Panc1 (cell line): ENCODE results near the gene STAT3. TPM values are rescaled to one million over a fixed set of nuclear protein-coding genes. Genes with fewer than 3 reads are reported as not detected.

Experiments
- ATAC-seq: fragments of 200-7000 bp; cut with Tn5 transposase; 2 replicates; pipeline ENCODE4 v1.9.1; 2020; ENCODE audit warnings: mild to moderate bottlenecking, moderate library complexity
- BruUV-seq: library from RNA; stranded (reverse); fragments of 400-500 nt; replicated peaks from 2 replicates; lab custom pipeline; 2021; lab: Mats Ljungman, UMichigan
- CTCF ChIA-PET: fragments of 300-600 bp; sonication (Branson Sonifier 250); formaldehyde crosslinking; loops from one replicate; lab custom pipeline; 2022; ENCODE audit warnings: antibody characterized with exemption; lab: Charles Lee
- POLR2A ChIA-PET: fragments of 300-600 bp; sonication (Branson Sonifier 250); formaldehyde crosslinking; loops from one replicate; lab custom pipeline; 2022; ENCODE audit warnings: antibody characterized with exemption; lab: Charles Lee
- DNase-seq: peaks from one replicate; pipeline ENCODE4 v3.0.0-alpha.2; 2010; ENCODE audit warnings: low read depth, low spot score
- H3K27ac ChIP-seq: 2 replicates; pipeline ENCODE4 v1.5.1; 2011; ENCODE audit warnings: mild to moderate bottlenecking, low read length, inconsistent platforms
- H3K27me3 ChIP-seq: fragments of 200-500 bp; sonication (Bioruptor generic); 2 replicates; pipeline ENCODE4 v1.6.0; 2014; ENCODE audit warnings: low read length, inconsistent platforms; ENCODE audit not compliant: control insufficient read depth, insufficient read depth
- H3K36me3 ChIP-seq: fragments of 200-500 bp; sonication (Bioruptor generic); 2 replicates; pipeline ENCODE4 v1.5.1; 2014; ENCODE audit warnings: inconsistent platforms, mild to moderate bottlenecking, low read length, moderate library complexity; ENCODE audit not compliant: control insufficient read depth, insufficient read depth
- H3K4me1 ChIP-seq: 2 replicates; pipeline ENCODE4 v1.5.1; 2011; ENCODE audit warnings: inconsistent platforms, mild to moderate bottlenecking, low read length, moderate library complexity; ENCODE audit not compliant: control insufficient read depth, insufficient read depth
- H3K4me3 ChIP-seq, 2 experiments: 2 replicates each; pipeline ENCODE4 v1.5.1; 2011 to 2012; ENCODE audit warnings: low read depth in 2 of 2, low read length in 2 of 2, mild to moderate bottlenecking in 2 of 2, inconsistent platforms in 1 of 2, moderate library complexity in 1 of 2
- H3K9me3 ChIP-seq: fragments of 200-500 bp; sonication (Bioruptor generic); 2 replicates; pipeline ENCODE4 v1.5.1; 2014; ENCODE audit warnings: low read depth, mild to moderate bottlenecking, inconsistent platforms, low read length, moderate library complexity; ENCODE audit not compliant: control insufficient read depth, insufficient read depth
- CTCF ChIP-seq: fragments of 450-650 bp; IDR thresholded peaks from 2 replicates; pipeline ENCODE4 v1.5.1; 2017; ENCODE audit warnings: mild to moderate bottlenecking
- POLR2AphosphoS5 ChIP-seq: IDR thresholded peaks from 2 replicates; pipeline ENCODE4 v1.6.1; 2012; ENCODE audit warnings: mild to moderate bottlenecking, low read depth, low read length, moderate library complexity
- REST ChIP-seq, 2 experiments: IDR thresholded peaks; 2 replicates each; pipeline ENCODE4 v1.6.1; 2011 to 2012; ENCODE audit warnings: low read depth in 2 of 2, control low read depth in 1 of 2, low read length in 1 of 2, mild to moderate bottlenecking in 1 of 2, moderate library complexity in 1 of 2; ENCODE audit not compliant: insufficient read depth in 1 of 2
- TCF7L2 ChIP-seq: IDR thresholded peaks from 2 replicates; pipeline ENCODE4 v1.6.1; 2011; ENCODE audit warnings: mild to moderate bottlenecking, low read depth, low read length, inconsistent platforms
- in situ Hi-C: cut with HindIII; loops from 2 replicates; pipeline ENCODE4 v1.10.0; 2016; ENCODE audit warnings: low sequenced_read_pairs, low pct_unique_long_range_greater_than_20kb
- intact Hi-C: fragments of 100-400 bp; cut with micrococcal nuclease; formaldehyde crosslinking; loops from one replicate; pipeline ENCODE4 v1.10.0; 2022; ENCODE audit not compliant: unreplicated experiment
- total RNA-seq: library from RNA; stranded (reverse); gene quantifications from one replicate; pipeline ENCODE4 v1.2.1, GENCODE V29; 2021; ENCODE audit not compliant: unreplicated experiment

STAT3 gene
- total RNA-seq, 1 experiment from 2014 or later, result 287 TPM

- POLR2A ChIA-PET, result interaction anchor here (0.7 kb wide), 1 partner anchor 144 kb away, joined by 4 read pairs; no protein-coding TSS in a partner anchor
- intact Hi-C loops (loop anchor here (10.0 kb wide), 1 partner anchor 60 kb away; the partner anchor contains the start of gene STAT3), in situ Hi-C loops (no loop called here)
- TF ChIP-seq CTCF, result no peak
- peak; percentile 67; the same call in 1 of the 2 replicates for TF ChIP-seq POLR2AphosphoS5
- BruUV-seq, result no TSS peak
- Histone ChIP-seq H3K36me3 (peaks cover 10% of the 10 kb centered on the region; the same call in 1 of the 2 replicates), H3K27ac (peak overlapping the region; percentile 98), H3K4me3 (no peak overlapping the region), H3K9me3 (no peaks in the 10 kb centered on the region), H3K27me3 (no peaks in the 10 kb centered on the region), H3K4me1 (peaks cover 62% of the 10 kb centered on the region)
- ATAC-seq (peak; percentile 32; the same call in 1 of the 2 replicates), DNase-seq (peak; percentile 81)
- CTCF ChIA-PET, result interaction anchor here (0.7 kb wide), 1 partner anchor 195 kb away, joined by 3 read pairs; no protein-coding TSS in a partner anchor
These were observed 63.2 kb downstream of the STAT3 start for GRCh38 chr17:42325026-42325425.

GRCh38 chr17:42323268-42323773 lies 64.9 kb downstream of the STAT3 start:
- Histone ChIP-seq H3K27ac (peak overlapping the region; percentile 98), H3K4me3 (no peak overlapping the region), H3K27me3 (no peaks in the 10 kb centered on the region), H3K9me3 (no peaks in the 10 kb centered on the region), H3K4me1 (peaks cover 48% of the 10 kb centered on the region), H3K36me3 (peaks cover 10% of the 10 kb centered on the region; the same call in 1 of the 2 replicates)
- CTCF ChIA-PET, result no interaction called here
- no peak for TF ChIP-seq TCF7L2
- TF ChIP-seq CTCF, result no peak
- no peak for TF ChIP-seq REST (IDR thresholded peaks at IDR 0.05; ENCODE audit: insufficient read depth in 1 of 2, low read depth in 2 of 2, low read length in 1 of 2)
- no peak for TF ChIP-seq POLR2AphosphoS5
- intact Hi-C loops (loop anchor here (10.0 kb wide), 1 partner anchor 61 kb away; the partner anchor contains the start of gene STAT3), in situ Hi-C loops (no loop called here)
- BruUV-seq, result no TSS peak
- ATAC-seq (no peak), DNase-seq (no peak)
- POLR2A ChIA-PET, result no interaction called here
